NCI-H2196 treated with DMSO at 0.1 percent for 48 hours (cell line): ENCODE results near the gene HMCN2.
"Not testable (repeated sequence)": the region's sequence is repeated elsewhere in the genome, so short reads cannot be mapped to it uniquely, and the experiment has no call there.

Source experiments
- DNase-seq: peaks from one replicate; lab custom pipeline; 2025; ENCODE audit not compliant: unreplicated experiment; lab: John Stamatoyannopoulos, UW

HMCN2 gene

GRCh38 chr9:130382636-130383349 lies 117.2 kb downstream of the HMCN2 start:
- no peak for DNase-seq

GRCh38 chr9:130383350-130383715 lies 117.8 kb downstream of the HMCN2 start:
- no peak for DNase-seq

GRCh38 chr9:130383979-130384676 lies 118.6 kb downstream of the HMCN2 start:
- no peak for DNase-seq

- DNase-seq = no peak
Measured at GRCh38 chr9:130385257-130385656, 119.7 kb downstream of the HMCN2 start.

- DNase-seq = no peak
Measured at GRCh38 chr9:130387398-130387797, 121.8 kb downstream of the HMCN2 start.

- no peak for DNase-seq
Measured at GRCh38 chr9:130387905-130388304, 122.3 kb downstream of the HMCN2 start.

- no peak for DNase-seq
Measured at GRCh38 chr9:130390390-130390789, 124.8 kb downstream of the HMCN2 start.

GRCh38 chr9:130390986-130391385 lies 125.4 kb downstream of the HMCN2 start:
- DNase-seq = no peak

- no peak for DNase-seq
Measured at GRCh38 chr9:130391866-130392265, 126.3 kb downstream of the HMCN2 start.

GRCh38 chr9:130393681-130394071 lies 128.1 kb downstream of the HMCN2 start:
- no peak for DNase-seq

GRCh38 chr9:130394320-130394719 lies 128.8 kb downstream of the HMCN2 start:
- no peak for DNase-seq

- DNase-seq = no peak
Measured at GRCh38 chr9:130394814-130395470, 129.4 kb downstream of the HMCN2 start.

- DNase-seq = no peak
Measured at GRCh38 chr9:130395810-130396435, 130.4 kb downstream of the HMCN2 start.

- DNase-seq = no peak
Measured at GRCh38 chr9:130396581-130396980, 131.0 kb downstream of the HMCN2 start.

GRCh38 chr9:130398487-130399240 lies 133.1 kb downstream of the HMCN2 start:
- no peak for DNase-seq

- DNase-seq = no peak
Measured at GRCh38 chr9:130399768-130400167, 134.2 kb downstream of the HMCN2 start.

- no peak for DNase-seq
Measured at GRCh38 chr9:130400870-130401269, 135.3 kb downstream of the HMCN2 start.

- not testable (repeated sequence) for DNase-seq
Measured at GRCh38 chr9:130401742-130402141, 136.2 kb downstream of the HMCN2 start.

GRCh38 chr9:130402243-130402642 lies 136.7 kb downstream of the HMCN2 start:
- no peak for DNase-seq

GRCh38 chr9:130402645-130403440 lies 137.3 kb downstream of the HMCN2 start:
- no peak for DNase-seq
